Endometrium (tissue), 2 donors: ENCODE results near the gene PRKX.
"Not testable (repeated sequence)": the region's sequence is repeated elsewhere in the genome, so short reads cannot be mapped to it uniquely, and the experiment has no call there.

ENCODE experiments used
- FAIRE-seq: peaks from 2 replicates; lab custom pipeline; 2012; peaks lifted over from hg19 to GRCh38; lab: Jason Lieb, UNC
- donor health status: control.
- donor health status: control.

Gene PRKX

DNA sequence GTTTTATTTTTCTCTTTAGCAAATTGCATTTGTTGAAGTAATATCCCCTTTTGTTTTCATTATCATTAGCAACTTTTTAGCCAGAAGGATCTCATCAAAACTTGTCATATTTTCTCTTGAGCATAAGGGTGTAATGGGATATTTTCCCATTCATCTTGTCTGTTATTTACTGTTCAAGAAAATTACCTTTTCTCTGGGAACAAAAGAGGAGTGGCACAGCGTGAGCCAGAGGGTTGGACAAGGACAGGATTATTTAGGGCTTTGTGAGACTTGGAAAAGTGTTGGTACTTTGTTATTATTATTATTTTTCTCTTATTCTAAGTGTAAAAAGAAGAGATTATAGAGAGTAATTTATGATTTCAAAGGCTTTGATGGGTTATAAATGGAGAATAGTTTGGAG lies 135.9 kb downstream of the PRKX start:
- FAIRE-seq = no peak

GRCh38 chrX:3576886-3577501 lies 136.5 kb downstream of the PRKX start:
- no peak for FAIRE-seq

DNA sequence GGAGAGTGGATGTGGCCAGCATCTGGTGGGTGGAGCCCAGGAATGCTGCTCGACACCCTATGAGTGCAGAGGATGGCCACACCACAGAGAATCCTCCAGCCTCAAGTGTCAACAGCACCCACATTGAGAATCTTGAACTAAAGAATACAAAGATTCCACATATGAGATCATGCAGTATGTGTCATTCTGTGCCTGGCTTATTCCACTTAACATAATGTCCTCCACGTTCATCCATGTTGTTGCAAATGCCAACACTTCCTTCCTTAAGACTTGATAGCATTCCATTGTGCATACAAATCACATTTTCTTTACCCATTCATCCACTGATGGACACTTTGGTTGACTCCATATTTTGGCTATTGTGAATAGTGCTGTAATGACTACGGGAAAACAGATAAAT lies 145.8 kb downstream of the PRKX start:
- FAIRE-seq = no peak

GRCh38 chrX:3563451-3563850 lies 150.0 kb downstream of the PRKX start:
- no peak for FAIRE-seq

DNA sequence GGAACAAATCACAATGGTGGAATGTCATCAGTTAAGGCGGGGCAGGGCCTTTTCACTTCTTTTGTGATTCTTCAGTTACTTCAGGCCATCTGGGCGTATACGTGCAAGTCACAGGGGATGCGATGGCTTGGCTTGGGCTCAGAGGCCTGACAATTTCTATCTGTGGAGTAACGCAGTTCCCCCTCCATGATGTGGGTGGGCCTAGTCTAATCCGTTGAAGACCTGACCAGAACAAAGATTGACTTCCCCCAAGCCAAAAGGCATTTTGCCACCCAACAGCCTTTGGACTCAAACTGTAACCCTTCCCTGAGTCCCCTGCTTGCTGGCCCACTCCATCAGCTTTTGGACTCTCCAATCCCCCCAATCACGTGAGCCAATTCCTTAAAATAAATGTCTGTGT lies 153.4 kb downstream of the PRKX start:
- not testable (repeated sequence) for FAIRE-seq
